ENCODE measurements around the gene GPR161.

DNA sequence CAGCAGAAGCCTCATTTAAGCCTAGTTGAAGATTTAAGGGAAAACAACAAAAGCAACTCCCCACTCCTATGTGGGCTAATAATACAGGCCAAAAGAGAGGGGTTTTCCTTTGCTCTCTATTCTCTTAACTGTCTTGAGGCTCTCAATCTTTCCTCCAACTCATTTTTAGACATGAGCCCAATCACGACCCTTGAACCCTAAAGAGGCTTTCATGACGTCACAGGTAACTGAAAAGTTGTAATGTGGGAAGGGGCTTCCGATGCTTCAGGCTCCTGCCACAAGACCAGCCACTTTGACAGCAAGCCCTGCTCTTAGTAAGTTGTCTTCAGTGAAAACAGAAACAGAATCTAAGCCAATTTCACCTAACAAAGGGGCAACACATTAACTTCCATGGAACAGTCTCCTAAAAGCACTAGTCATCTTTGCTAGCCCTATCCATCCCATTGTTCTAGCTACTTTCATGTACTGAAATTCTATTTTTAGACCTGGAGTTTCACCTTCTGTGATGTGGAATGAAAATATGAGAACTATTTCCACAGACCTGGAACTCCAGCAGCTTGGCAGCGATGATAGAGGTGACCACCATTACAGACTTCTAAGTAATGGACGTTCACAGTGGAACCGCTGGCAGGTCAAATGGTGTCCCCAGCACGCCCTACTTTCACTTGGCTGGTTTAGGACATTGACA, 36.3 kb downstream of the GPR161 start:
- TF ChIP-seq, protein P1, sequence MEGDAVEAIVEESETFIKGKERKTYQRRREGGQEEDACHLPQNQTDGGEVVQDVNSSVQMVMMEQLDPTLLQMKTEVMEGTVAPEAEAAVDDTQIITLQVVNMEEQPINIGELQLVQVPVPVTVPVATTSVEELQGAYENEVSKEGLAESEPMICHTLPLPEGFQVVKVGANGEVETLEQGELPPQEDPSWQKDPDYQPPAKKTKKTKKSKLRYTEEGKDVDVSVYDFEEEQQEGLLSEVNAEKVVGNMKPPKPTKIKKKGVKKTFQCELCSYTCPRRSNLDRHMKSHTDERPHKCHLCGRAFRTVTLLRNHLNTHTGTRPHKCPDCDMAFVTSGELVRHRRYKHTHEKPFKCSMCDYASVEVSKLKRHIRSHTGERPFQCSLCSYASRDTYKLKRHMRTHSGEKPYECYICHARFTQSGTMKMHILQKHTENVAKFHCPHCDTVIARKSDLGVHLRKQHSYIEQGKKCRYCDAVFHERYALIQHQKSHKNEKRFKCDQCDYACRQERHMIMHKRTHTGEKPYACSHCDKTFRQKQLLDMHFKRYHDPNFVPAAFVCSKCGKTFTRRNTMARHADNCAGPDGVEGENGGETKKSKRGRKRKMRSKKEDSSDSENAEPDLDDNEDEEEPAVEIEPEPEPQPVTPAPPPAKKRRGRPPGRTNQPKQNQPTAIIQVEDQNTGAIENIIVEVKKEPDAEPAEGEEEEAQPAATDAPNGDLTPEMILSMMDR (IDR thresholded peaks at IDR 0.05) = no peak
- TF ChIP-seq POLR2AphosphoS5 (IDR thresholded peaks at IDR 0.05) = no peak
